NT2/D1 (cell line): Measurements from ENCODE around the gene TMC2.

Experiments used
- DNase-seq: peaks from one replicate; pipeline ENCODE4 v3.0.0-alpha.2; 2011; ENCODE audit warnings: low read depth, low spot score
- H3K27me3 ChIP-seq: 2 replicates; pipeline ENCODE4 v1.6.0; 2011; ENCODE audit warnings: mild to moderate bottlenecking; ENCODE audit not compliant: insufficient read length, insufficient read depth
- H3K36me3 ChIP-seq: 2 replicates; pipeline ENCODE4 v1.6.1; 2011; ENCODE audit warnings: mild to moderate bottlenecking, low read length, mixed read lengths; ENCODE audit not compliant: insufficient read depth, insufficient read length
- H3K4me1 ChIP-seq: 2 replicates; pipeline ENCODE4 v1.5.1; 2011; ENCODE audit not compliant: insufficient read depth, insufficient read length
- H3K4me3 ChIP-seq: 2 replicates; pipeline ENCODE4 v1.5.1; 2011; ENCODE audit warnings: low read depth; ENCODE audit not compliant: insufficient read length
- H3K9ac ChIP-seq: 2 replicates; pipeline ENCODE4 v1.6.0; 2011; ENCODE audit warnings: low read depth; ENCODE audit not compliant: insufficient read length
- H3K9me3 ChIP-seq: 2 replicates; pipeline ENCODE4 v1.5.1; 2011; ENCODE audit warnings: mild to moderate bottlenecking, low read length; ENCODE audit not compliant: insufficient read depth
- SUZ12 ChIP-seq: IDR thresholded peaks from 2 replicates; pipeline ENCODE4 v1.6.1; 2011; ENCODE audit not compliant: insufficient read length, insufficient read depth; ENCODE audit errors: extremely low read depth
- YY1 ChIP-seq: IDR thresholded peaks from 2 replicates; pipeline ENCODE4 v1.6.1; 2011; ENCODE audit not compliant: insufficient read length, insufficient read depth
- ZNF274 ChIP-seq: IDR thresholded peaks from 2 replicates; pipeline ENCODE4 v1.6.1; 2011; ENCODE audit warnings: mild to moderate bottlenecking, low read depth, low read length

The TMC2 gene

GRCh38 chr20:2610326-2610725 is 74.0 kb downstream of the TMC2 start:
- Histone ChIP-seq H3K9me3 (peaks cover 14% of the 10 kb centered on the region), H3K4me1 (no peaks in the 10 kb centered on the region), H3K9ac (no peak overlapping the region), H3K27me3 (no peaks in the 10 kb centered on the region), H3K4me3 (no peak overlapping the region), H3K36me3 (no peaks in the 10 kb centered on the region)
- no peak for TF ChIP-seq SUZ12
- TF ChIP-seq YY1 = no peak
- no peak for TF ChIP-seq ZNF274
- no peak for DNase-seq

- Histone ChIP-seq H3K27me3 (no peaks in the 10 kb centered on the region), H3K36me3 (no peaks in the 10 kb centered on the region), H3K9me3 (peaks cover 14% of the 10 kb centered on the region), H3K4me1 (no peaks in the 10 kb centered on the region), H3K9ac (no peak overlapping the region), H3K4me3 (no peak overlapping the region)
- no peak for DNase-seq
- TF ChIP-seq ZNF274 = no peak
- no peak for TF ChIP-seq YY1
- no peak for TF ChIP-seq SUZ12
These were observed 74.8 kb downstream of the TMC2 start for GRCh38 chr20:2610941-2611720.

GRCh38 chr20:2612073-2612472 is 75.7 kb downstream of the TMC2 start:
- no peaks in the 10 kb centered on the region for H3K36me3 ChIP-seq
- DNase-seq = no peak
- TF ChIP-seq ZNF274 (no peak), SUZ12 (no peak), YY1 (no peak)
- no peak overlapping the region for H3K9ac ChIP-seq
- peaks cover 5% of the 10 kb centered on the region; the same call in 1 of the 2 replicates for H3K9me3 ChIP-seq
- H3K4me1 ChIP-seq = no peaks in the 10 kb centered on the region
- H3K4me3 ChIP-seq = no peak overlapping the region
- no peaks in the 10 kb centered on the region for H3K27me3 ChIP-seq

GRCh38 chr20:2616634-2617033 is 80.3 kb downstream of the TMC2 start:
- no peaks in the 10 kb centered on the region for H3K9me3 ChIP-seq
- H3K36me3 ChIP-seq = no peaks in the 10 kb centered on the region
- H3K9ac ChIP-seq = no peak overlapping the region
- H3K4me3 ChIP-seq = no peak overlapping the region
- no peaks in the 10 kb centered on the region for H3K27me3 ChIP-seq
- no peaks in the 10 kb centered on the region for H3K4me1 ChIP-seq
- DNase-seq = no peak
- TF ChIP-seq SUZ12 = no peak
- no peak for TF ChIP-seq YY1
- no peak for TF ChIP-seq ZNF274

GRCh38 chr20:2617099-2617714 is 80.8 kb downstream of the TMC2 start:
- no peak for TF ChIP-seq YY1
- TF ChIP-seq ZNF274 = no peak
- no peak for TF ChIP-seq SUZ12
- Histone ChIP-seq H3K4me3 (no peak overlapping the region), H3K4me1 (no peaks in the 10 kb centered on the region), H3K36me3 (no peaks in the 10 kb centered on the region), H3K9ac (no peak overlapping the region), H3K9me3 (no peaks in the 10 kb centered on the region), H3K27me3 (no peaks in the 10 kb centered on the region)
- no peak for DNase-seq

GRCh38 chr20:2618815-2619214 is 82.4 kb downstream of the TMC2 start:
- H3K4me3 ChIP-seq = no peak overlapping the region
- no peaks in the 10 kb centered on the region for H3K9me3 ChIP-seq
- no peak for DNase-seq
- H3K4me1 ChIP-seq = no peaks in the 10 kb centered on the region
- no peak overlapping the region for H3K9ac ChIP-seq
- no peaks in the 10 kb centered on the region for H3K36me3 ChIP-seq
- no peaks in the 10 kb centered on the region for H3K27me3 ChIP-seq
- TF ChIP-seq YY1 (no peak), ZNF274 (no peak), SUZ12 (no peak)

GRCh38 chr20:2619337-2619736 is 83.0 kb downstream of the TMC2 start:
- Histone ChIP-seq H3K36me3 (no peaks in the 10 kb centered on the region), H3K9me3 (peaks cover 3% of the 10 kb centered on the region; the same call in 1 of the 2 replicates), H3K27me3 (no peaks in the 10 kb centered on the region), H3K4me1 (no peaks in the 10 kb centered on the region), H3K9ac (no peak overlapping the region), H3K4me3 (no peak overlapping the region)
- DNase-seq = no peak
- TF ChIP-seq SUZ12 = no peak
- no peak for TF ChIP-seq ZNF274
- TF ChIP-seq YY1 = no peak
